ENCODE measurements around the gene ISLR.

Gene ISLR

DNA sequence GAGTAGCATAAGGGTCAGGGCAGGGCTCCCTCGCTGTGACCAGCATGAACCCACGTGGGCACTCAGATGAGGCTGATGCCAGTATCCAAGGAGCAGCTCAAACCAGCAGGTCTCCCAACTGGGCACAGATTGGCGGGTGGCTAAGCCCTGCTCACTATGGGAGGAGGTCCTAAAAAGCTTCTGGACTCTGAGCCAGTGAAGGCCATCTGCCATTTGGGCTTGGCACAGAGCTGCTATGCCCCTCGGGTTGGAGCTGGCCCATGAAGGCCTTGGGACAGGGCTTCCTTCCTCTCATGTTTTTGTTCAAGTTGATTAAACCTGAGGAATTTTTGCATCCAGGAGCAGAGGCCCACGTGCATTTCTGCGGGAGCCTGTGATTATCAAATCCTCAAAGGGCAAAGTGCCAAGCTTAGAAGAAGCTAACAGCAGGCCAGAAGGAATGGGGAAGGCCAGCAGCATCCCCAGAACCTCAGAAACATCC lies 33.3 kb downstream of the ISLR start:
- no peaks in the 10 kb centered on the region for H3K4me1 ChIP-seq (ENCODE audit: insufficient read depth, low read length, severe bottlenecking)
- H3K9ac ChIP-seq (ENCODE audit: low read length), result no peak overlapping the region
- H2AFZ ChIP-seq (ENCODE audit: low read length), result no peak overlapping the region
- no peak overlapping the region for H3K4me3 ChIP-seq (ENCODE audit: low read depth, low read length, poor library complexity, severe bottlenecking)
- H3F3A ChIP-seq (ENCODE audit: insufficient read depth, low read length), result no peaks in the 10 kb centered on the region
- H4K20me1 ChIP-seq (ENCODE audit: insufficient read depth, low read length), result no peaks in the 10 kb centered on the region
- peaks cover 9% of the 10 kb centered on the region; the same call in 1 of the 2 replicates for H3K27me3 ChIP-seq (ENCODE audit: insufficient read depth, low read length)
- no peaks in the 10 kb centered on the region for H3K79me2 ChIP-seq (ENCODE audit: insufficient read depth, low read length)
- H3K9me3 ChIP-seq (ENCODE audit: low read length), result no peaks in the 10 kb centered on the region
- no peak for TF ChIP-seq EZH2 (IDR thresholded peaks at IDR 0.05; ENCODE audit: borderline replicate concordance, low read length)
- TF ChIP-seq, protein P1, sequence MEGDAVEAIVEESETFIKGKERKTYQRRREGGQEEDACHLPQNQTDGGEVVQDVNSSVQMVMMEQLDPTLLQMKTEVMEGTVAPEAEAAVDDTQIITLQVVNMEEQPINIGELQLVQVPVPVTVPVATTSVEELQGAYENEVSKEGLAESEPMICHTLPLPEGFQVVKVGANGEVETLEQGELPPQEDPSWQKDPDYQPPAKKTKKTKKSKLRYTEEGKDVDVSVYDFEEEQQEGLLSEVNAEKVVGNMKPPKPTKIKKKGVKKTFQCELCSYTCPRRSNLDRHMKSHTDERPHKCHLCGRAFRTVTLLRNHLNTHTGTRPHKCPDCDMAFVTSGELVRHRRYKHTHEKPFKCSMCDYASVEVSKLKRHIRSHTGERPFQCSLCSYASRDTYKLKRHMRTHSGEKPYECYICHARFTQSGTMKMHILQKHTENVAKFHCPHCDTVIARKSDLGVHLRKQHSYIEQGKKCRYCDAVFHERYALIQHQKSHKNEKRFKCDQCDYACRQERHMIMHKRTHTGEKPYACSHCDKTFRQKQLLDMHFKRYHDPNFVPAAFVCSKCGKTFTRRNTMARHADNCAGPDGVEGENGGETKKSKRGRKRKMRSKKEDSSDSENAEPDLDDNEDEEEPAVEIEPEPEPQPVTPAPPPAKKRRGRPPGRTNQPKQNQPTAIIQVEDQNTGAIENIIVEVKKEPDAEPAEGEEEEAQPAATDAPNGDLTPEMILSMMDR (IDR thresholded peaks at IDR 0.05; ENCODE audit: low read length), result no peak
- H3K9me2 ChIP-seq (ENCODE audit: low read depth, low read length), result no peaks in the 10 kb centered on the region
- H3K36me3 ChIP-seq (ENCODE audit: insufficient read depth, low read length), result no peaks in the 10 kb centered on the region
- no peak overlapping the region for H3K27ac ChIP-seq (ENCODE audit: low read depth, low read length, poor library complexity, severe bottlenecking)
- no peak overlapping the region for H3K4me2 ChIP-seq (ENCODE audit: low read length)

DNA sequence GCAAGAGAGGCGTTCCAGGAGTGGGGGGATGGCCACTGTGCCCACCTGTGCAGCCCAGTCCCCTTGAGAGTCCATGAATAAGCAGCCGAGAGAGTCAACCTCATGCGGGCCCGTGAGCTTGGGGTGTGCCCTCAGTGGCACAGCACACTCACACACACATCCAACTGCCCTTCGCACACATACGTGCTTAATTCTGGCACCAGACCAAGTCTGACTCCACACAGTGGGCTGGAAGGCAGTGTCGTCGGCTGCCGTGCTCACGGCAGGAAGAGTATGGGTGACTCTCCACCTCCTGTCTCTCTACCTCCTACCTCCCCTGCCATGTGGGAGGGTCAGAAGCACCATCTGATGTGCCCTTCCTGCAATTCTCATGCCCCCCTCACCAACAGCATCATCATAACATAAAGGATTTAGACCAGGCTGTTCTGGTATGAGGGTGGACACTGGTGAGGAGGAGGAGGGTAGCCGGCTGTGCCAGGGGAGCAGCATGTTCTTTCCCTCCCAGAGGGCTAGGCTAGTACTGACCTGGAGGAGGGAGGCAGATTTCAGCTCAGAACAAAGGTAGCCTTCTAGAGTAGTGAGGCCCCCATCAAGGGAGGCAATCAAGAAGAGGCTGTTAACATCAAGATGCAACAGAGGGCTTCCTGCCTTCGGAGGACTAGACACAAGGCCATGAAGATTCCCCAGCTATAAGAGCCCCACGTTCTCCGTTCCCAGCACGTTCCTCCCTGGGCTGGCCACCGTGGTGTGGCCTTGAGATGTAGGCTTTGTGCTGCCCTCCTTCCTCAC lies 34.3 kb downstream of the ISLR start:
- peaks cover 14% of the 10 kb centered on the region for H3K27me3 ChIP-seq (ENCODE audit: insufficient read depth, low read length)
- H3K9ac ChIP-seq (ENCODE audit: low read length), result no peak overlapping the region
- H4K20me1 ChIP-seq (ENCODE audit: insufficient read depth, low read length), result no peaks in the 10 kb centered on the region
- H3F3A ChIP-seq (ENCODE audit: insufficient read depth, low read length), result no peaks in the 10 kb centered on the region
- no peak overlapping the region for H2AFZ ChIP-seq (ENCODE audit: low read length)
- H3K9me2 ChIP-seq (ENCODE audit: low read depth, low read length), result no peaks in the 10 kb centered on the region
- H3K4me3 ChIP-seq (ENCODE audit: low read depth, low read length, poor library complexity, severe bottlenecking), result no peak overlapping the region
- no peak overlapping the region for H3K4me2 ChIP-seq (ENCODE audit: low read length)
- H3K36me3 ChIP-seq (ENCODE audit: insufficient read depth, low read length), result no peaks in the 10 kb centered on the region
- H3K27ac ChIP-seq (ENCODE audit: low read depth, low read length, poor library complexity, severe bottlenecking), result no peak overlapping the region
- no peaks in the 10 kb centered on the region for H3K9me3 ChIP-seq (ENCODE audit: low read length)
- TF ChIP-seq, protein P1 (IDR thresholded peaks at IDR 0.05; ENCODE audit: low read length), result no peak
- TF ChIP-seq EZH2 (IDR thresholded peaks at IDR 0.05; ENCODE audit: borderline replicate concordance, low read length), result no peak
- H3K4me1 ChIP-seq (ENCODE audit: insufficient read depth, low read length, severe bottlenecking), result no peaks in the 10 kb centered on the region
- no peaks in the 10 kb centered on the region for H3K79me2 ChIP-seq (ENCODE audit: insufficient read depth, low read length)

GRCh38 chr15:74208496-74208895 lies 35.0 kb downstream of the ISLR start:
- H3K4me2 ChIP-seq (ENCODE audit: low read length), result no peak overlapping the region
- H3K4me3 ChIP-seq (ENCODE audit: low read depth, low read length, poor library complexity, severe bottlenecking), result no peak overlapping the region
- no peaks in the 10 kb centered on the region for H3K36me3 ChIP-seq (ENCODE audit: insufficient read depth, low read length)
- H2AFZ ChIP-seq (ENCODE audit: low read length), result no peak overlapping the region
- H3K27ac ChIP-seq (ENCODE audit: low read depth, low read length, poor library complexity, severe bottlenecking), result no peak overlapping the region
- H3F3A ChIP-seq (ENCODE audit: insufficient read depth, low read length), result no peaks in the 10 kb centered on the region
- no peaks in the 10 kb centered on the region for H3K79me2 ChIP-seq (ENCODE audit: insufficient read depth, low read length)
- TF ChIP-seq, protein P1 (IDR thresholded peaks at IDR 0.05; ENCODE audit: low read length), result no peak
- TF ChIP-seq EZH2 (IDR thresholded peaks at IDR 0.05; ENCODE audit: borderline replicate concordance, low read length), result no peak
- H4K20me1 ChIP-seq (ENCODE audit: insufficient read depth, low read length), result no peaks in the 10 kb centered on the region
- no peaks in the 10 kb centered on the region for H3K4me1 ChIP-seq (ENCODE audit: insufficient read depth, low read length, severe bottlenecking)
- H3K9ac ChIP-seq (ENCODE audit: low read length), result no peak overlapping the region
- no peaks in the 10 kb centered on the region for H3K9me3 ChIP-seq (ENCODE audit: low read length)
- no peaks in the 10 kb centered on the region for H3K9me2 ChIP-seq (ENCODE audit: low read depth, low read length)
- peaks cover 14% of the 10 kb centered on the region for H3K27me3 ChIP-seq (ENCODE audit: insufficient read depth, low read length)
